H1 (cell line): ENCODE data around the gene PDSS1. TPM values are rescaled to one million over a fixed set of nuclear protein-coding genes. Genes with fewer than 3 reads are reported as not detected.

Experiments
- CTCF ChIA-PET: fragments of 300-600 bp; sonication (Branson Sonifier 250); formaldehyde crosslinking; loops from one replicate; lab custom pipeline; 2021; ENCODE audit not compliant: partially characterized antibody; lab: Charles Lee
- POLR2A ChIA-PET: fragments of 300-600 bp; sonication (Branson Sonifier 250); formaldehyde crosslinking; loops from one replicate; lab custom pipeline; 2021; ENCODE audit warnings: inconsistent platforms; ENCODE audit not compliant: partially characterized antibody; lab: Charles Lee
- DNase-seq, 2 experiments: peaks; one replicate each; pipeline versions ENCODE4 v3.0.0 to v3.0.0-alpha.2; 2010 to 2022; ENCODE audit warnings: low spot score in 2 of 2, low read depth in 1 of 2, mixed read lengths in 1 of 2
- FAIRE-seq: peaks from 2 replicates; lab custom pipeline; 2011; peaks lifted over from hg19 to GRCh38; lab: Jason Lieb, UNC
- H2AFZ ChIP-seq: 2 replicates; pipeline ENCODE4 v1.8.1; 2012; ENCODE audit warnings: low read length, inconsistent platforms
- H2AK5ac ChIP-seq: 2 replicates; pipeline ENCODE4 v1.6.1; 2013; ENCODE audit warnings: low read depth, low read length
- H2BK120ac ChIP-seq: replicated peaks from 2 replicates; pipeline ENCODE3; 2013; ENCODE audit warnings: low read depth, low read length, inconsistent platforms
- H2BK12ac ChIP-seq: 2 replicates; pipeline ENCODE4 v1.6.1; 2013; ENCODE audit warnings: low read depth, low read length
- H2BK15ac ChIP-seq: 2 replicates; pipeline ENCODE4 v1.6.1; 2013; ENCODE audit warnings: low read length
- H2BK20ac ChIP-seq: 2 replicates; pipeline ENCODE4 v1.6.1; 2013; ENCODE audit warnings: low read length
- H2BK5ac ChIP-seq: 2 replicates; pipeline ENCODE4 v1.6.1; 2013; ENCODE audit warnings: low read depth, low read length
- H3K14ac ChIP-seq: 2 replicates; pipeline ENCODE4 v1.6.1; 2013; ENCODE audit warnings: inconsistent platforms; ENCODE audit not compliant: insufficient read length
- H3K18ac ChIP-seq: 2 replicates; pipeline ENCODE4 v1.6.1; 2013; ENCODE audit warnings: low read length; ENCODE audit errors: extremely low read depth
- H3K23ac ChIP-seq: 2 replicates; pipeline ENCODE4 v1.6.1; 2013; ENCODE audit warnings: inconsistent platforms; ENCODE audit not compliant: insufficient read length
- H3K23me2 ChIP-seq: 2 replicates; pipeline ENCODE4 v1.6.1; 2013; ENCODE audit warnings: low read depth, low read length
- H3K27ac ChIP-seq: 2 replicates; pipeline ENCODE4 v1.6.1; 2011; ENCODE audit warnings: low read depth, low read length, inconsistent platforms
- H3K27me3 ChIP-seq, 4 experiments: replicated peaks in 1 of 4; 1 replicate in 1 of 4; 2 replicates in 3 of 4; pipeline versions ENCODE4 v1.6.1 to v1.8.1; 2011 to 2013; ENCODE audit warnings: low read length in 3 of 4, mild to moderate bottlenecking in 3 of 4, inconsistent platforms in 2 of 4, mixed read lengths in 2 of 4, moderate library complexity in 1 of 4; ENCODE audit not compliant: control insufficient read depth in 3 of 4, insufficient read depth in 3 of 4; ENCODE audit errors: extremely low read depth in 1 of 4
- H3K36me3 ChIP-seq, 4 experiments: 2 replicates each; pipeline versions ENCODE4 v1.6.1 to v1.8.1; 2011 to 2013; ENCODE audit warnings: mild to moderate bottlenecking in 4 of 4, low read length in 3 of 4, moderate library complexity in 2 of 4, control low read depth in 1 of 4, inconsistent platforms in 1 of 4; ENCODE audit not compliant: insufficient read depth in 4 of 4, control insufficient read depth in 2 of 4
- H3K4ac ChIP-seq: replicated peaks from 2 replicates; pipeline ENCODE3; 2013; ENCODE audit warnings: low read length, low read depth, mixed read lengths, inconsistent platforms; ENCODE audit not compliant: insufficient read length
- H3K4me1 ChIP-seq, 4 experiments: replicated peaks in 1 of 4; 1 replicate in 1 of 4; 2 replicates in 3 of 4; pipeline versions ENCODE4 v1.6.1 to v1.8.1; 2011 to 2013; ENCODE audit warnings: low read length in 3 of 4, inconsistent platforms in 2 of 4, mixed read lengths in 1 of 4; ENCODE audit not compliant: insufficient read depth in 4 of 4, control insufficient read depth in 3 of 4
- H3K4me2 ChIP-seq, 2 experiments: 2 replicates each; pipeline versions ENCODE4 v1.6.1 to v1.8.1; 2011 to 2013; ENCODE audit warnings: low read depth in 2 of 2, low read length in 2 of 2, control low read depth in 1 of 2, inconsistent platforms in 1 of 2, mild to moderate bottlenecking in 1 of 2; ENCODE audit not compliant: insufficient read depth in 1 of 2
- H3K4me3 ChIP-seq, 4 experiments: fragments of 200-600, 300-600 bp in 1 of 4; sonication (generic), shearing (Covaris generic), sonication (Bioruptor Twin) in 1 of 4; 2 replicates each; pipeline versions ENCODE4 v1.5.1 to v1.8.1; 2011 to 2016; ENCODE audit warnings: low read length in 4 of 4, low read depth in 3 of 4, control low read depth in 2 of 4, inconsistent platforms in 2 of 4, mild to moderate bottlenecking in 2 of 4, mixed read lengths in 1 of 4, moderate library complexity in 1 of 4; ENCODE audit not compliant: insufficient read depth in 2 of 4; ENCODE audit errors: extremely low read depth in 1 of 4
- H3K56ac ChIP-seq: replicated peaks from 2 replicates; pipeline ENCODE3; 2013; ENCODE audit warnings: low read depth, mild to moderate bottlenecking, mixed read lengths, low read length, inconsistent platforms; ENCODE audit not compliant: insufficient read length
- H3K79me1 ChIP-seq: 2 replicates; pipeline ENCODE4 v1.6.1; 2013; ENCODE audit warnings: low read depth, low read length, control low read depth
- H3K79me2 ChIP-seq, 2 experiments: 2 replicates each; pipeline versions ENCODE4 v1.6.1 to v1.8.1; 2012 to 2013; ENCODE audit warnings: low read length in 2 of 2, mild to moderate bottlenecking in 2 of 2, inconsistent platforms in 1 of 2; ENCODE audit not compliant: insufficient read depth in 2 of 2, control insufficient read depth in 1 of 2
- H3K9ac ChIP-seq, 4 experiments: replicated peaks in 1 of 4; 1 replicate in 1 of 4; 2 replicates in 3 of 4; pipeline versions ENCODE4 v1.6.1 to v1.8.1; 2011 to 2013; ENCODE audit warnings: low read depth in 3 of 4, low read length in 3 of 4, control low read depth in 2 of 4, mild to moderate bottlenecking in 2 of 4, moderate library complexity in 2 of 4, inconsistent platforms in 1 of 4; ENCODE audit errors: extremely low read depth in 1 of 4
- H3K9me3 ChIP-seq, 2 experiments: 2 replicates each; pipeline versions ENCODE4 v1.6.1 to v1.8.1; 2012 to 2013; ENCODE audit warnings: mild to moderate bottlenecking in 2 of 2, moderate library complexity in 2 of 2, control low read depth in 1 of 2, inconsistent platforms in 1 of 2, low read depth in 1 of 2, low read length in 1 of 2, mixed read lengths in 1 of 2; ENCODE audit not compliant: insufficient read depth in 2 of 2
- H4K20me1 ChIP-seq, 2 experiments: replicated peaks in 1 of 2; 2 replicates each; pipeline versions ENCODE3 to v1.8.1; 2011 to 2013; ENCODE audit warnings: inconsistent platforms in 2 of 2, low read length in 2 of 2, mild to moderate bottlenecking in 1 of 2; ENCODE audit not compliant: insufficient read depth in 2 of 2, control insufficient read depth in 1 of 2
- H4K5ac ChIP-seq: 2 replicates; pipeline ENCODE4 v1.6.1; 2013; ENCODE audit warnings: low read length, low read depth, mixed read lengths, inconsistent platforms; ENCODE audit not compliant: insufficient read length
- H4K8ac ChIP-seq: 2 replicates; pipeline ENCODE4 v1.8.0; 2013; ENCODE audit warnings: mild to moderate bottlenecking, moderate library complexity, low read length, inconsistent platforms; ENCODE audit not compliant: insufficient read depth; ENCODE audit errors: extremely low read depth
- H4K91ac ChIP-seq: replicated peaks from 2 replicates; pipeline ENCODE3; 2013; ENCODE audit warnings: low read length, mixed read lengths, inconsistent platforms; ENCODE audit not compliant: insufficient read length
- ATF3 ChIP-seq: IDR thresholded peaks from 2 replicates; pipeline ENCODE4 v1.6.1; 2011; ENCODE audit warnings: low read depth, mild to moderate bottlenecking, low read length; ENCODE audit not compliant: insufficient read depth
- CEBPB ChIP-seq: IDR thresholded peaks from 2 replicates; pipeline ENCODE4 v1.6.1; 2012; ENCODE audit warnings: low read depth, low read length
- CTBP2 ChIP-seq: IDR thresholded peaks from 2 replicates; pipeline ENCODE4 v1.7.0; 2011; ENCODE audit warnings: borderline replicate concordance, mild to moderate bottlenecking, moderate library complexity, mixed read lengths, low read length; ENCODE audit not compliant: insufficient read depth, insufficient read length
- KDM4A ChIP-seq: IDR thresholded peaks from one replicate; pipeline ENCODE4 v1.7.1; 2012; ENCODE audit warnings: low read depth, mild to moderate bottlenecking, moderate library complexity, low read length, inconsistent platforms; ENCODE audit not compliant: severe bottlenecking
- POU5F1 ChIP-seq: IDR thresholded peaks from 2 replicates; pipeline ENCODE4 v1.6.1; 2011; ENCODE audit warnings: low read depth, mild to moderate bottlenecking, low read length, moderate library complexity
- RAD21 ChIP-seq, 2 experiments: IDR thresholded peaks in 1 of 2; conservative IDR thresholded peaks in 1 of 2; 2 replicates each; pipeline ENCODE4 v1.6.1; 2011; ENCODE audit warnings: low read depth in 2 of 2, low read length in 2 of 2, improper control_type of control experiment in 1 of 2, inconsistent platforms in 1 of 2, mild to moderate bottlenecking in 1 of 2, moderate library complexity in 1 of 2
- SAP30 ChIP-seq: fragments of 300-600 bp; sonication (generic); IDR thresholded peaks from 2 replicates; pipeline ENCODE4 v1.7.1; 2012; ENCODE audit warnings: low read length, moderate library complexity, mild to moderate bottlenecking, inconsistent platforms; ENCODE audit not compliant: insufficient read depth, insufficient replicate concordance
- SIRT6 ChIP-seq: IDR thresholded peaks from one replicate; pipeline ENCODE4 v1.7.1; 2012; ENCODE audit warnings: low read length, inconsistent platforms
- SP1 ChIP-seq: IDR thresholded peaks from 2 replicates; pipeline ENCODE4 v1.6.1; 2011; ENCODE audit warnings: low read depth, low read length
- WGBS, 2 experiments: shearing (Covaris generic) in 1 of 2; methylation state at CpG; one replicate each; pipeline versions ENCODE4 v1.1.6 to v1.1.7; 2013 to 2015; ENCODE audit warnings: low lambda C conversion rate in 2 of 2, mixed read lengths in 2 of 2, inconsistent platforms in 1 of 2, low coverage in 1 of 2, missing lambda C conversion rate in 1 of 2; ENCODE audit not compliant: insufficient replicate concordance in 2 of 2, insufficient coverage in 1 of 2, insufficient read length in 1 of 2; ENCODE audit errors: extremely low coverage in 1 of 2, missing lambda C conversion rate in 1 of 2; 5-methylcytosine and 5-hydroxymethylcytosine counted together
- polyA plus RNA-seq, 7 experiments: library from polyadenylated mRNA; depleted of rRNA in 3 of 7; stranded (reverse) in 5 of 7; unstranded in 2 of 7; fragments of >200 nt in 5 of 7; fragments of 200-250 nt in 2 of 7; gene quantifications; 1 replicate in 5 of 7; 2 replicates in 1 of 7; 4 replicates in 1 of 7; pipeline versions ENCODE4 v1.2.1 to v1.2.3, GENCODE V29; 2011 to 2013; ENCODE audit warnings: missing spikeins in 2 of 7, mixed read lengths in 2 of 7
- total RNA-seq: library from RNA; stranded (reverse); fragmentation: NEBNext Ultra II Directional; extraction: Animal tissue kit (Norgen Biotek cat#: 25700); gene quantifications from 2 replicates; pipeline ENCODE4 v1.2.1, GENCODE V29; 2021

PDSS1 gene
- total and polyA plus RNA-seq, 2 of the 8 experiments (the other 6 are each of a cell fraction or from before 2014, with no cell fraction given) = 21.3 to 26.0 TPM

GRCh38 chr10:26655746-26656145, 41.8 kb upstream of the PDSS1 start:
- Histone ChIP-seq H4K5ac (no peak overlapping the region), H2BK120ac (no peak overlapping the region), H3K36me3 (no peaks in the 10 kb centered on the region), H2BK5ac (no peak overlapping the region), H3K27me3 (no peaks in the 10 kb centered on the region), H3K4me2 (no peak overlapping the region), H4K20me1 (no peaks in the 10 kb centered on the region), H4K91ac (no peak overlapping the region), H3K56ac (no peak overlapping the region), H3K79me1 (no peaks in the 10 kb centered on the region), H2BK12ac (no peak overlapping the region), H3K4me1 (no peaks in the 10 kb centered on the region), H3K9ac (no peak overlapping the region), H3K4me3 (no peak overlapping the region), H3K23me2 (no peaks in the 10 kb centered on the region), H3K18ac (no peak overlapping the region), H3K4ac (no peak overlapping the region), H3K79me2 (no peaks in the 10 kb centered on the region), H4K8ac (no peak overlapping the region), H3K27ac (no peak overlapping the region), H2BK15ac (no peak overlapping the region), H3K14ac (no peak overlapping the region), H2BK20ac (no peak overlapping the region), H2AFZ (no peak overlapping the region), H2AK5ac (no peak overlapping the region), H3K23ac (no peak overlapping the region), H3K9me3 (no peaks in the 10 kb centered on the region)
- DNase-seq (no peak), FAIRE-seq (no peak)
- 100% methylated on average over 1 of the region's 1 CpG; no CpG with 5 or more reads in 1 of the 2 experiments for WGBS, 2 experiments
- TF ChIP-seq SP1 (no peak), CTBP2 (no peak), KDM4A (no peak), SIRT6 (no peak), CEBPB (no peak), RAD21 (IDR thresholded peaks at IDR 0.05 in 1 of 2, conservative IDR thresholded peaks at IDR 0.05 in 1 of 2; ENCODE audit: low read depth in 2 of 2, low read length in 2 of 2) (no peak), POU5F1 (no peak), ATF3 (no peak), SAP30 (no peak)
- POLR2A ChIA-PET = no interaction called here
- CTCF ChIA-PET = no interaction called here
